ENCODE data around the gene PHYHIPL.

- no peak for TF ChIP-seq CTCF (IDR thresholded peaks at IDR 0.05; ENCODE audit: extremely low read depth in 1 of 2, insufficient read depth in 1 of 2, low read depth in 1 of 2, low read length in 2 of 2)
- no peak for TF ChIP-seq POLR2AphosphoS5 (IDR thresholded peaks at IDR 0.05; ENCODE audit: insufficient read depth, low read depth, low read length)
- TF ChIP-seq EZH2 (IDR thresholded peaks at IDR 0.05; ENCODE audit: borderline replicate concordance, low read depth, low read length, severe bottlenecking), result no peak
- TF ChIP-seq POLR2A (IDR thresholded peaks at IDR 0.05; ENCODE audit: low read depth, low read length), result no peak
- no peak for TF ChIP-seq MAX (IDR thresholded peaks at IDR 0.05; ENCODE audit: insufficient read depth, insufficient read length)
- no peak for TF ChIP-seq FOS (IDR thresholded peaks at IDR 0.05; ENCODE audit: borderline replicate concordance, insufficient read depth, low read length)
- TF ChIP-seq JUN (IDR thresholded peaks at IDR 0.05; ENCODE audit: borderline replicate concordance, insufficient read depth, insufficient read length, low read depth), result no peak
- no peak for TF ChIP-seq MYC (IDR thresholded peaks at IDR 0.05; ENCODE audit: low read depth, low read length)
- TF ChIP-seq GATA2 (IDR thresholded peaks at IDR 0.05; ENCODE audit: insufficient read depth, insufficient read length, low read depth, low read length), result no peak
These were observed 41.7 kb upstream of the PHYHIPL start for GRCh38 chr10:59134785-59135184.

Data from endothelial cell of umbilical vein (primary cell).